Activated CD4-positive, CD25-positive, alpha-beta regulatory T cell treated with anti-CD3 and anti-CD28 coated beads, Interleukin-2, amount 50 U/mL, for 24 hours (primary cell): ENCODE measurements around the gene PSMC5.
"Not testable (repeated sequence)": the region's sequence is repeated elsewhere in the genome, so short reads cannot be mapped to it uniquely, and the experiment has no call there.

Source experiments
- ATAC-seq, 2 donors: fragments of 150-1000 bp; cut with Tn5 transposase; one replicate each; pipeline ENCODE4 v1.10.0; 2021; ENCODE audit warnings: mild to moderate bottlenecking in 1 of 2, moderate library complexity in 1 of 2

Gene PSMC5

DNA sequence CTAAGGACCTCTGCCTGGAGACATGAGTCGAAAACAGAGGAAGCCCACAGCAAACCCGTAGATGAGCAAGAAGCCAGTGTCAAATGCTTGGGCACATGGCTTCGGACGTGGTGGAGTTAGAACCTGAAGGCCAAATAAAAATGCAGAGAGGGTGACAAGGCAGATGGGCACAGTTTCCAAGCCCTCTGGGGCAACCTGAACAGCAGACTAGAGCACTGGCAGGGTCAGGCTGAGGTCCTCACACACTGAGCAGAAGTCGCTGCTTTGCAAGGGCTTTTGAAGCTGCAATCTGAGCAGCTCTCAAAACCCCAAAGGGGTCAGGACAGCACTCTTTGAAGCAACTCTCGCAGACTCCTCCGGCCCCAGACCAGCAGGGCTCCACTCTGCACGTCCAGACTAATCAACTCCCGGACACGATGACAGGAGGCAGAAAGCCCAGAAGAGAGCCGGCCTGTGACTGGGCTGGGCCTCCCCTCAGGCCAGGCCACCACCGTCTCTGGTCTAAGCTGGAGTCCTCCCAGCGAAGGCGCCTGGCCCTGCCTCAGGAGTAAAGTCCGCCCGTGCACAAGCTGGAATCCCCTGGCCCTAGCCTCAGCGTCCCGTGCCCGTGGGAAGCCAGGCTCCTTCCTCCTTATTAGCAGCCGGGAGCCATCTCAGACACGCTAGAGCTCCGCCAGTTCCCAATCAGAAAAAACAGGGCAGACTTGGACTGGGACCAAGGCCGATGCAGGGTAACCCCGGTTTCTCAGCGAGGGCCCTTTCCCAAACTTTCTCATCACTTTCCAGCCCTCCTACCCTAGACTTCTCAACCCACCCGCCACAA, 14.3 kb downstream of the PSMC5 start:
- ATAC-seq, result no peak

DNA sequence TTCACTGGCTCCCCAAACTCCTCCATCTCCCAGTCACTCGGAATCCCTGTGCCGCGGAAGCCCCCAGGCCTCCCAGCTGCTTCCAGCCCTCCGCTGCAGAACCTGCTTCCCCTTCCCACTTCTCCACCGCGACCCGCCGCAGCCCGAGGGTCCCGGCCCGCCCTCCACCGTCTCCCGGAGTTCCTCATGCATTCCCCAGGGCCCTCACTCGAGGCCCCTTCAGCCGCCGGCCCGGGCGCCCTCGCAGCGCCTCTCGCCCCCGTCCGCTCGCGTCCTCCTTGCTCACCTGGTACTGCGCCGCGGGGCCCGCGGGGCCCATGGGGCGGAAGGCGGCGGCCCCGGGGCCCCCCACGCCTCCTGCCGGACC, 14.9 kb downstream of the PSMC5 start:
- ATAC-seq, result peak; percentile 33 to 44

DNA sequence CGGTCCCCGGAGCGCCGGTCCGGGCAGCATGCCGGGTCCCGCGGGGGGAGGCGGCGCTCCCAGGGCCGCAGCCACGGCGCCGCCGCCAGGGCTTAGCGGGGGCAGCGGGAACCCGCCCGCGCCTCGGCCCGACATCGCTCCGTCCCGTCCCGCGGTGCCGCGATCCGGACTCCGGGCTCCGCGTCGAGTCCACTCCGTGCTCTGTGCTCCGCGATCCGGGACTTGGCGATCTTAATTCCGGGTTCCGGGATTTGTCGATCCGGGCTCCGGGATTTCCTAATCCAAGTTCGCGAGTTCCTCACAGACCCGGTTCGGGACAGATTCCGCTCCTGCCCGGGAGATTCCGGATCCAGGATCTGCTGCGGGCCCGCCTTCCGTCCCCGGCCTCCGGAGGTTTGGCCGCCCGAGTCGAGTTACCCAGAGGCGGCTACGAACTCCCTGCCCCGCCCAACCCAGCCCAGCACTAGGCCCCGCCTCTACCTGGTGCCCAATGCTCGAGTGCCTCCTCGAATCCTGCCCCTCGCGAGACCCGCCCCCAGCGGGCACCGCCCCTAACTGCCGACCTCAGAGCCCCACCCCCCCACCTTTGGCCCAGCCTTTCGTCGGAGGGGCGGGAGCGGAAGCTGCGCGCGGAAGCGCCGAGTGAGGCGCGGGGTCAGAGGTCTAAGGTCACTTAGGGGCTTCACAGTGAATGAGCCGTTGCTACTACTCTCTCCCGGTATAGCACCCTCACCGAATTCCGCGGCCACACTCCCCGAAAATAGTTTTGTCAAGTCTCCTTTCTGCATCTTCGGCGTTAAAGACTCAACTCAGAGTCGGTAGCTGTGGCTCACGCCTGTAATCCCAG, 15.5 kb downstream of the PSMC5 start, which contains the start of gene SMARCD2:
SMARCD2 (minus strand) TSS at position 146 of the 847 bp plus-strand sequence; CDS start at position 135, 11 bp downstream.
- ATAC-seq, result peak; percentile 90 to 91

DNA sequence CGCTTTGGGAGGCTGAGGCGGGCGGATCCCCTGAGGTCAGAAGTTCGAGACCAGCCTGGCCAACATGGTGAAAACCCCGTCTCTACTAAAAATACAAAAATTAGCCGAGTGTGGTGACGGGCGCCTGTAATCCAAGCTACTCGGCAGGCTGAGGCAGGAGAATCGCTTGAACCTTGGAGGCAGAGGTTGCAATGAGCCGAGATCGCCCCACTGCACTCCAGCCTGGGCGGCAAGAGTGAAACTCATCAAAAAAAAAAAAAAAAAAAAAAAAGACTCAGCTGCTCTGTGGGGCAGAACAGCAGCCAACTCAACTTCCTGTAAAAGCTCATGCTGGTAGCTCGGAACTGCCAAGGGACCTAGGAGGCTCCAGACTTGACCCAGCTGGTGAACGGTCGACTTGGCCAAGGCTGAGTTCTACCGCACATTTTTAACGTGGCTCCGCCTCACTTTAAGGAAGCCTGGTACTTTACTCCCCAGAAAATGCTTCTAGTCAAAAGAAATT, 16.2 kb downstream of the PSMC5 start:
- peak in 1 of 2 donors; percentile 5 for ATAC-seq

DNA sequence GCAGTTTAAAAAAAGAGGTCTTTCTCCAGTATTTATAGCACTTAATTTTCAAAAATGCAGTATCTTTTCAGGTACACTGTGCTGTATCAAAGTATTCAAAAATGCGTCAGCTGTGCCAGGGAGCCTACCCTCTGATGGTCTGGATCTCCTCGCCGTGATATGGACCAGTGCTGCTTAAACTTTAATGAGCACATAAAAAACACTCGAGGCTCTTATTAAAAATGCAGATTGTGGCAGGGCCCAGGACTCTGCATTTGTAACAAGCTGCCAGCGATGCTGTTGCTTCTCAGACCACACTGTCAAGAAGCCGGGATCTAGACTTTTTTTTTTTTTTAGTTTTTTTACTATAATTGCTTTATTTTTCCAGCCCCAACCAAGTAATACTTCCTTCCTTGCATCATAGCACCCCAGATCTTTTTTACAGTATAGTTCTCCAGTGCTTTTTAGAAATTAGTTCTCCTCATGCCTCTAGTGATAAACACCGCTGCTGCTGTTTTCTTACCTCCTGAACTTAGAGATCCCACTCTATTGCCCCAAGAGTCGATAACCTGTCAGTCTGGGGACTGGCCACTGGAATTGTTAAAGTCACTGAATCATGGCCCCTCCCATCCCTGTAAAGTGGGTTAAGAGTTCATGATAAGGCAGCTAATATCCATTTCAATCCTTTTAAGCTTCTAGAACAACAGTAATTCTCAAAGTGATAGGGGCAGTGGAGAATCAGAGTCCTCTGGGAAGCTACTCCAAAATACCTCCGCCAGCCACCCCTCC, 16.9 kb downstream of the PSMC5 start:
- no peak for ATAC-seq

DNA sequence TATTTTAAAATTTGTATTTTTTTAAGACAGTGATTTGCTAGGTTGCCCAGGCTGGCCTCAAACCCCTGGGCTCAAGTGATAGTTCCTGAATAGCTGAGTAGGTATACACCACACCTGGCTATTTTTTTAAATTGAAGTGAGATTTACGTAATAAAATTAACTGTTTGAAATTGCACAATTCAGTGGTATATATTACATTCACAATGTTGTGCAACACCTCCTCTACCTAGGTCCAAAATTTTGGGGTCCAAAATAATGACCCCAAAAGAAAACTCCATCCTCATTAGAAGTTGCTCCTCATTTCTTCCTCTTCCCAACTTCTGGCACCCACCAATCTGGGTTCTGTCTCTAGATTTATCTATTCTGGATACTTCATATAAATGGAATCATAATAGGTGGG, 18.3 kb downstream of the PSMC5 start:
- no peak for ATAC-seq

DNA sequence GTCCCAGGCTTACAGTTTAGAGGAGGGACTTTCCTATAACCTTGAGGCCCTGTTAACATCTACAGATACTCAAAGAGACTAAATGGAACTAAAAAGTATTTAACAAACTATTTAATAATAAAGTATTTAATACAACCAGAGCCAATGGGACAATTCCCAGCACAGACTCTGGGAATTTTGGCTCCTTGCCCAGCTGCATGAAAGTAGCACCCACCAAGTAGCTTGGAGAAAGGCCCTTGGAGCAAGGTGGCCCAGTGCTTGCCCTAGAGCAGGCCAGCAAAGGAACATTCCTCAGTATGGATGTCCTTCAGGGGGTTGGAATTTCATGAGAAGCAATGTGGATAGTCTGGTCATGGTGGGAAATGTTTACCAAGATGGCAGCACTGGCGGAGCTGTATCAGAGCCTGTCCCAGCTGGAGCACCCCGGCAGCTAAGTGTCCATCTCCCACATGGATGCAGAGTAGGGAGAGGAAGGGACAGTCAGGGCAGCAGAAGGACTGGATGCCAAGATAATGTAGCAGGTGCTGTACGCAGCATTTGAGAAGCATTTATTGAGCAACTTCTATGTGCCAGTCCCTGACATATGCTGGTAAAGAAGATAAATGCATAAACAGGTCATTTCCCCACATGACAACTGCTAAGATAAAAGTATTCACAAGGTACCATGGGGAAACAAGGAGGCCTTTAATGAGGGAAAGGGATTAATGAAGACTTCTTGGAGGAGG, 20.5 kb downstream of the PSMC5 start:
- ATAC-seq, result no peak

DNA sequence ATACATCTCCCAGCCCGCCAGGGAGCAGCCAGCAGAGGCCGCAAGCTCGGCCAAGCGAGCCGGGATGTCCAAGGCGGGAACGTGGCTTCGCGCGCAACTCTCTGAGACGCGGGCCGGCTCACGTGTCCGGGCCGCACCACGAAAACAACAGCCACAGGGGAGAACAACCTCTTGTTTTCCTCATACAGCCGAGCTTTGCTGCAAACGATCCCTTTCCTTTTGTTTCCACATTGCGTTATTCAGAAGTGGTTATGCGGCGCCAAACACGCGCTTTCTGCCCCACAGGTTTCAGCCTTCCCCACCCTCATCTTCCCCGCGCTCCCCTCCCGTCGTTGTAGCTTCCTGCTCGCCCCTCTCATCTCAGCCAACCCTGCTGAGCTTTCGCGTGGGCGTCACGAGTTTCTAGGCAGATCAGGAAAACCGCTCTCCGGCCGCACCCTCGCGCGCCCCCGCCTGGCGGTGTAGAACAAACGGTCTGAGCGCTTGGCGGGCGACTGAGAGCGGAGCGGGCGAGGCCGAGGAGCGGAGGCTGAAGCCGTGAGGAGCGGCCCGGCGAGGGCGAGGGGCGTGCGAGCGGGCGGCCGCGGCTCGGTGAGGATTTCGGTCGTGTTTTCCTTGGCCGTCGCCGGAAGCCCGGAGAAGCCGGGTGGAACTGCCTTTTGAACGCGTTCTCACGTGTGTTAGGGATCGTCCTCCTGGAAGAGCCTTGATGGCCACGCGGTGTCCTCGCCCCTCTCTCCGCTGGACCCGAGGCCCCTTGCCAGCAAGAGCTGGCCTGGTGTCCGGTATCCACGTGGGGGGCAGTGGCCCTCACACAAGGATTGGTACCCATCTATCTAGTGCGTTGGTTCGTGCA, 21.8 kb downstream of the PSMC5 start:
- ATAC-seq, result peak; percentile 95

DNA sequence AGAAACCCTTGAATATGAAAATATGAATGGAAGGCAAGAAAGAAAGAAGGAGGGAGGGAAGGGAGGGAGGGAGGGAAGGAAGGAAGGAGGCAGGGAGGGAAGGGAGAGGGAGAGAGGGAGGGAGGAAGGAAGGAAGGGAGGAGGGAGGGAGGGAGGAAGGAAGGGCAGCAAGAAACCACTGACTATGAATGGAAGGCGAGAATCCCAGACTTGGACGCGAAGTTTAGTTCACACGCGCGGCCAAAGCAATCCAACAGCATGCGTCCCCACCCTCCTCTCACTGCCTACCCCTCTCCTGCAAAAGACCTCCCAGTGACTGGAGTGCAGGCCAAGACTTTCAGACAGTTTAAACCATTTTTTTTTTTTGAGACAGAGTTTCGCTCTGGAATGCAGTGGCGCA, 23.2 kb downstream of the PSMC5 start:
- no peak for ATAC-seq

DNA sequence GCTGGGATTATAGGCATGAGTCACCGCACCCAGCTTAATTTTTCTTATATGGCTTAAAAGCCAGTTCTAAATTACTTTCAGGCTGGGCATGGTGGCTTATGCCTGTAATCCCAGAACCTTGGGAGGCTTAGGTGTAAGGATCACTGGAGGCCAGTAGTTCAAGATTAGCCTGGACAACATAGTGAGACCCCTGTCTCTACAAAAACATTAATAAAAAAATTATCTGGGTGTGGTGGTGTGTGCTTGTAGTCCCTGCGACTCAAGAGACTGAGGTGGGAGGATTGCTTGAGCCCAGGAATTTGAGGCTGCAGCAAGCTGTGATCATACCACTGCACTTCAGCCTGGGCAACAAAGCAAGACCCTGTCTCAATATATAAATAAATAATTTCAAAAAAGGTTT, 26.0 kb downstream of the PSMC5 start:
- no peak for ATAC-seq

DNA sequence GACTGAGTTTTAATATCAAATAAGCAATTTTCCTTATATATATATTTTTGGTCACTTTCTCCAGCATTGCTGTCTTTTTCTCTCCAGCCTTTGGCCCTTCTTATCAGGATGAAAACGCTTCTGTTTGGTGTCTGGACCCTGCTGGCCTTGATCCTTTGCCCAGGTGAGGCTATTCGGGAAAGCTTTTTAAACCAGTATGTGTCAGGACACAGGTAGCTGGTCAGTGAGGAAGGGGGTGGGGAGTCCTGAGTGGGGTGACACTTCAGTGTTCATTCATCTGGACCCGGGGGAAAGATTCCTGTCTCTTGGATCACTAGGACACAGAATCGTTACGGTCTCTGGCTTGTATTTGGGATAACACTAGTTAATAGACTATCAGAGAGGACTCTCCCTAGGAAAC, 27.5 kb downstream of the PSMC5 start:
- no peak for ATAC-seq

DNA sequence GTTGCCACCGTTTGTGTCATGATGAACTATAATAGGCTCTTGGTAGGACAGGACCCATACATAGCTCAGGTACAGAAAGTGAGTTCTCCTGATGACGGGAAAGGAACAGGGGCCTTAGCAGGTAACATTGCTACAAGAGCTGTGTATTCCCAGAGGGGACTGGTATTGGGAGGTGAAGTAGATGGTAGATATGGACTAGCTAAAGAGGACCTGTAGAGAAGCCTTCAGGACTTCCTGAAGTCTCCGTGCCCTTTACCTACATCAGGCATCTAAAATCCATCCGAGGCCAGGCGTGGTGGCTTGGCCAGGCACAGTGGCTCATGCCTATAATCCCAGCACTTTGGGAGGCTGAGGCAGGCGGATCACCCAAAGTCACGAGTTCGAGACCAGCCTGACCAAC, 28.0 kb downstream of the PSMC5 start:
- no peak for ATAC-seq

DNA sequence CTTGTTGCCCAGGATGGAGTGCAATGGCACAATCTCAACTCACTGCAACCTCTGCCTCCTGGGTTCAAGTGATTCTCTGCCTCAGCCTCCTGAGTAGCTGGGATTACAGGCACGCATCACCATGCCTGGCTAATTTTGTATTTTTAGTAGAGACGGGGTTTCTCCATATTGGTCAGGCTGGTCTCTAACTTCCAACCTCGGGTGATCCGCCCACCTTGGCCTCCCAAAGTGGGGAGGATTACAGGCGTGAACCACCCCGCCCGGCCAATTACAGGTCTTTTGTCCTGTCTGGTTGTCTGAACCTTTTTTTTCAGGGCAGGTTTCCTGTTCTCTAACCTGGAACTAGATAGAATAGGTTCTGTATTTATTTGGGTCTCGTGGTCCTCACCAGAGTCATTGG, 29.2 kb downstream of the PSMC5 start:
- ATAC-seq, result not testable (repeated sequence)

DNA sequence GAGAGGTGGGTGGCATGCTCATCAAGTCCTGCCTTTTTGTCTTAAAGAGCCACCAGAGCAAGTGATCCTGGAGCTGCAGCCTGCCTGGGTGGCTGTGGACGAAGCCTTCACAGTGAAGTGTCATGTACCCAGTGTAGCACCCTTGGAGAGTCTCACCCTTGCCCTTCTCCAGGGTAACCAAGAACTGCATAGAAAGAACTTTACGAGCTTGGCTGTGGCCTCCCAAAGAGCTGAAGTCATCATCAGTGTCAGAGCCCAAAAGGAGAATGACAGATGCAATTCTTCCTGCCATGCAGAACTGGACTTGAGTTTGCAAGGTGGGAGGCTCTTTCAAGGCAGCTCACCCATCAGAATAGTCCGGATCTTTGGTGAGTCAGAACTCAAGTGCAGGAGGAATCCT, 32.0 kb downstream of the PSMC5 start:
- no peak for ATAC-seq

DNA sequence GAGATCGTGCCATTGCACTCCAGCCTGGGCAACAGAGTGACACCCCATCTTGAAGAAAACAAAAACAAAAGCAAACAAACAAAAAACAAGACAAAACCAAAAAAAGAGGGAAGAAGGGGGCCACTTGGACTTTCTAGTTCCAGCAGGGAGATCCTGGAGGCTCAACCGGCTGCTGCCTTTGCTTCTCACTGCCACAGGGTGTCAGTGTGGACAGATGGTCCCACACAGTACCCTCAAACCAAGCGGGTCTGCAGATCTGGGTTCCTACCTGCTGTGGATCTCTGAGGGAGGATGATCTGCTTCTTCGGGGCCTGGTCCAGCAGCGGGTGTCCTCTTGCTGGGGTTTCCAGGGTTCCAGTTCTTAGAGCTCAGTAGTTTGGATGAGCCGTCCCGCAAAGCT, 39.4 kb downstream of the PSMC5 start:
- not testable (repeated sequence) for ATAC-seq

DNA sequence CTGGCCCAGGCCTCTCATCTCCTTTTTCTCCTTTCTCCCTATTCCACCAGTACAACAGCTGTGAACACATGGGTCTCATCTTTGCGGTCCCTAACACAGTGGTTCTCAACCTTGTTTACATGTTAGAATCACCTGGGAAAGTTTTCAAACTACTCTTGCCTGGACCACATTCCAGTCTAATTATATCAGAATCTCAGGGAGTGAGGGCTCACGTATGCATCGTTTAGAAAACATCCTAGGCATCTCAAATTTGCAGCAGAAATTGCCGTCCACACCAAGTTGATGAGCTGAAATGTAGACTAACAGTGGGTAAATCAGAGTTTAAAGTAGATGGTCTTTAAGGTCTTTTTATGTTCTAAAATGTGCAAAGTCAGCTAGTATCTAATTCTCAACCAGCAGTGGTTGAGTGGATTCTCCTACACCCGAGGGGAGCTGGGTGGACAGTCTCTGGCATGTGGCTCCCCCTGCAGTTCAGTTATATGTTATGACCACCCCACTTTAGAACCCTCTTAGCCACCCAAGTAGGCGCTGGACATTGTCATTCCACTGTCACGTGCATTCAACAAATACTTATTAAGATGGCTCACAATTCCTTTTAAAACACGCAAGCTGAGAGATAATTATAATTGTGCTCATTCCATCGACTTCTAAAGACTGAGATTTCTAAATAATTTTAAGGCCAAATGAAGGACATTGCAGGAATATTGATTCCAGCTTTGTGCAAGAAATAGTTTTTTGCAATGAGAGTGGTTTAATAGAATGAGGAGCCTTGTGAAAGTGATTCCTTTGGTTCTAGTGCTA, 42.5 kb downstream of the PSMC5 start:
- ATAC-seq, result not testable (repeated sequence)

DNA sequence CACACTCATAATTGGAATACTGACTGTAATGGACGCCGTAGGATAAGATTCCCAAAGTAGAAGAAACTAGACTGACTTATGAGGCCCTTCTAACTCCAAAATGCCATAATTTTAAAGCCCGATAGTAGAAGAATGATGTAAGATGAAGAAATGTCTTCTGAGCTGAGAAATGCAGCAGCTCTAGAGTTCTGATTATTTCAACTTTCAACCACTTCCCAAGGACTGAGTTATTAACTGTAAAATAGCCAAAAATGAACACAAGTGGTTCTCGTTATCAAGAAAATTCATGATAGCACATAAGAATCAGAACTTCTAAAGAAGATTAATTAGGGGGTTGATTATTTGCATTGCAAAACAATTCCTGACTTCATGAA, 43.0 kb downstream of the PSMC5 start:
- not testable (repeated sequence) for ATAC-seq

DNA sequence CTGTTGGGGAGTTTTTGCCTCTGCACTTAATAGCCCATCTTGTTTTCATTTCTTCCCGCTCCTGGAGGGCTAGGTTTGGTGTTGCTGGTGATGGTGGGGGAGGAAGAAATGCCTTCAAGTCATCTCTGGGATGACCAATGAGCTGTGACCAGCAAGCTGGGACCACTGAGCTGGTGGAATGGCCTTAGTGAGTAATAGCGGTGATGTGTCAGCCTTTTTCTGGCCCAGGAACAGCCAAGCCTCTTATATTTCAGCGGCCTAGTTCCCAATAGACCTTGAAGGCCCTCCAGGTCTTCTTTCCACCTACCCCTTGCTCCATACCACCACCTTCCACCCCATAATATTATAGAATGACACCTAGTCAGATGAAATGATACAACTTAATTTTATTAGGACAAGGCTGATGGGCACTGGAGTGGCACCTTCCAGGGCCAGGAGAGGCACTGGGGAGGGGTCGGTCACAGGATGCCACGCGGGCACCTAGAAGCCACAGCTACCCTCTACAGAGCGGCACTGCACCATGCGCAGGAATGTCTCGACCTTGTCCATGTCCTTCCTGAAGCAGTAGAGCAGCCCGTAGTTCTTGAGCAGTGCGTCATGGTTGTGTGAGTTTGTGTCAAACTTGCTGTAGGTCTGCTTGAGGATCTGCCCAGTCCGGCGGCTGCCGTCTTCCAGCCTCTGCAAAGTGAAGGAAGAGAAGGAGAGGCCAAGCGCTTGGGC, 44.6 kb downstream of the PSMC5 start:
- ATAC-seq, result not testable (repeated sequence)

DNA sequence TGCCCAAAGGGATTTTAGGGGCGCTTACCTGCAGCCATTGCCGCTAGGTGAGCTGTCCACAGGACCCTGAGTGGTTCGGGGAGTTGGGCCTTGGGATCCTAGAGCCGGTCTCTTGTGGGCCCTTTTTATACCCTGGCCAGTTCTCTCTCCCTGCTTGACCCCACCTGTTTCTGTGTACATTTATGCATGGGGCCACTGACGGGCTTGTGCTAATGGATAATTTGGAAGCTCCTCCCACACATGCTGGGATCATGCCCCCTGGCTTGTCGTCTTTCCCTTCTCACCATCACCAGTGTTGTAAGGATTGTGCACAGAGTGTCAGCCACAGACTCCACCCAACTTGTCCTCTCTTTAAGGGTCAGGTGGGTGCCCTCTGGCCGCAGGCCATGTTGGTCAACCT, 46.3 kb downstream of the PSMC5 start, which contains the start of gene CSH2:
CSH2 (minus strand) TSS at position 101 of the 400 bp plus-strand sequence; CDS start at position 38, 63 bp downstream.
- ATAC-seq, result not testable (repeated sequence)
